Stimulated activated naive CD8-positive, alpha-beta T cell treated with anti-CD3 and anti-CD28 coated beads, Interleukin-15, Interleukin-2, amounts not matched to agents 100 U/mL and 50 U/mL, for 24 hours (primary cell): ENCODE data around the gene UBE2J2.

Experiments used
- ATAC-seq: fragments of 150-1000 bp; cut with Tn5 transposase; one replicate; pipeline ENCODE4 v1.10.0; 2021
- DNase-seq: peaks from one replicate; pipeline ENCODE4 v3.0.0; 2021

Gene UBE2J2

GRCh38 chr1:1239614-1240347 lies 33.9 kb downstream of the UBE2J2 start:
- no peak for ATAC-seq
- DNase-seq: no peak

DNA sequence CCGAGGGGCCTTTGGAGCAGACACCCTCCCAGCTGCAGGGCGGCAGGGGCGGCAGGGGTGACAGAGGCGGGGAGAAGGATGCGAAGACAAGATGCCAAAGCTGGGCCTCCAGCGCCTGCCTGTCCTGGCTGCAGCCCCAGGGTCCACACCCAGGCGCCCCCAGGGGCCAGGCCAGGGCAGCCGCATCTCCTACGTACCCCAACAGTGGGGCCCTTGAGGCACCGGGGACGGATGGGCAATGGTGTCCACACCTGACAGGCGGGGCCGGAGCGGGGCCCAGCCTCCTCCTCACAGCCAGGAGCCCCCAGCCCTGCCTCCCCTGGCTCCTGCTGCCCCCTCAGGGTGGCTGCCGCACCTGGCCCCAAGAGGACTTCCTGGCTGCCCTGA lies 34.4 kb downstream of the UBE2J2 start:
- ATAC-seq: no peak

GRCh38 chr1:1238702-1239178 lies 34.9 kb downstream of the UBE2J2 start:
- no peak for ATAC-seq

More for the DNA sequence above, 34.4 kb downstream of the UBE2J2 start:
- DNase-seq: no peak

DNA sequence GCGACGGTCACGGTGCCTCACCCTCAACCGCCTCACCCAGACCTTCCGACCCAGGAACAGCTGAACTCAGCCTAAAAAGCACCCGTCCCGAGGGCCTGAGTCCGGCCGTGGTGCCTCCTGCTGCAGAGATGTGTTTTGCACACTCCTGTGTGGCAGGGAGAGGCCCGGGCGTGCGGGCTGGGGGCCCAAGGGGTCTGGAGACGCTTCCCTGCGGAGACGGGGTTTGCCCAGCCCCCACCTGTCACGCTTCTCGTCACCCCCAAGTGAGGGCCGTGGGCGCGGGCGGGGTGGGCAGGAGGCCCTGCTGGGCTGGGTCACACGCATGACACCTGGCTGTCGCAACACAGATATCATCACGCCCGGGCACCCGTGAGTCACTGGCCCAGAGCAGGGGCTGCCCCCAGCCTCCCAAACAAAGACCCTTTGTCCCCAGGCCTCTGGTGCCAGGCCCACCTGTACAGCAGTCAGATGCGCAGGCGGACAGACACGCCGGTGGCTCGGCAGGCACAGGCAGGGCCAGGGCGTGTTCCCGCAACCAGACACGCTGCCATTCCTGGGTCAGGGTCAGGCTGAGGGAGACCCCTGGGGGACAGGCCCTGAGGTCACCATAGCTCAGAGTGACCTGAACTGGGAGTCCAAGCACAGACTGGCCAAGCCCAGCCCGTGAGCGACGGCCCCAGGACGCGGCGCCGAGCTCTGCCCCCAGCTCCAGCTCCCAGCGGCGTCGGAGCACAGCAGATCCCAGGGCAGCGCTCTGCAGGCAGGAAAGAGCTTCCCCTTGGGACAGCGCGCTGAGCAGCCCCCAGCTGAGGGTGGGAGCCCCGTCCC lies 35.6 kb downstream of the UBE2J2 start:
- ATAC-seq (peak; percentile 6), DNase-seq (no peak)

More at GRCh38 chr1:1238702-1239178, 34.9 kb downstream of the UBE2J2 start:
- no peak for DNase-seq

- no peak for ATAC-seq
Measured at GRCh38 chr1:1236945-1237873, 36.4 kb downstream of the UBE2J2 start.

GRCh38 chr1:1236176-1236763 lies 37.4 kb downstream of the UBE2J2 start:
- ATAC-seq (no peak), DNase-seq (no peak)

More at GRCh38 chr1:1236945-1237873, 36.4 kb downstream of the UBE2J2 start:
- no peak for DNase-seq

GRCh38 chr1:1235016-1235744 lies 38.5 kb downstream of the UBE2J2 start:
- ATAC-seq: no peak
- no peak for DNase-seq

- ATAC-seq: no peak
- no peak for DNase-seq
Measured at GRCh38 chr1:1234180-1234808, 39.4 kb downstream of the UBE2J2 start.

GRCh38 chr1:1233567-1233892 lies 40.1 kb downstream of the UBE2J2 start:
- no peak for DNase-seq
- no peak for ATAC-seq

DNA sequence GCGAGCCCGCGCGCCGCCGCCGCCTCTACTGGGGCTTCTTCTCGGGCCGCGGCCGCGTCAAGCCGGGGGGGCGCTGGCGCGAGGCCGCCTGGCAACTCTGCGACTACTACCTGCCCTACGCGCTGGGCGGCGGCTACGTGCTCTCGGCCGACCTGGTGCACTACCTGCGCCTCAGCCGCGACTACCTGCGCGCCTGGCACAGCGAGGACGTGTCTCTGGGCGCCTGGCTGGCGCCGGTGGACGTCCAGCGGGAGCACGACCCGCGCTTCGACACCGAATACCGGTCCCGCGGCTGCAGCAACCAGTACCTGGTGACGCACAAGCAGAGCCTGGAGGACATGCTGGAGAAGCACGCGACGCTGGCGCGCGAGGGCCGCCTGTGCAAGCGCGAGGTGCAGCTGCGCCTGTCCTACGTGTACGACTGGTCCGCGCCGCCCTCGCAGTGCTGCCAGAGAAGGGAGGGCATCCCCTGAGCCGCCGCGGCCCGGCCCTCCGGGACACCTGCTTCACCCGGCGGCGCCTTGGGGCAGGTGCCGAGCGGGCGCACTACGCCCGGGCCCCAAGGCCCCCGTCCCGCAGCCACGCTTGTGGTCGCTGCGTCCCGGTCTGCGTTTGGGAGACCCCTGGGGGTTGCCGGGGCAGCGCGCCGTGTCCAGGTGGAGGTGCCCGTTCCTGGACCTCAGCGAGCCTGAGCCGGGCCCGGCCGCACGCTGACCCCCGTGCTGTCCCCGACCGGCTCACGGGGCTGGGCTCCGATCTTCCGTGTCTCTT lies 40.7 kb downstream of the UBE2J2 start:
- ATAC-seq: no peak

GRCh38 chr1:1232208-1232795 lies 41.4 kb downstream of the UBE2J2 start, which contains the start of gene B3GALT6:
Gene B3GALT6 (plus strand): TSS chr1:1232237. CDS start chr1:1232279, 42 bp downstream.
- no peak for DNase-seq
- no peak for ATAC-seq

More for the DNA sequence above, 40.7 kb downstream of the UBE2J2 start:
- DNase-seq: no peak

DNA sequence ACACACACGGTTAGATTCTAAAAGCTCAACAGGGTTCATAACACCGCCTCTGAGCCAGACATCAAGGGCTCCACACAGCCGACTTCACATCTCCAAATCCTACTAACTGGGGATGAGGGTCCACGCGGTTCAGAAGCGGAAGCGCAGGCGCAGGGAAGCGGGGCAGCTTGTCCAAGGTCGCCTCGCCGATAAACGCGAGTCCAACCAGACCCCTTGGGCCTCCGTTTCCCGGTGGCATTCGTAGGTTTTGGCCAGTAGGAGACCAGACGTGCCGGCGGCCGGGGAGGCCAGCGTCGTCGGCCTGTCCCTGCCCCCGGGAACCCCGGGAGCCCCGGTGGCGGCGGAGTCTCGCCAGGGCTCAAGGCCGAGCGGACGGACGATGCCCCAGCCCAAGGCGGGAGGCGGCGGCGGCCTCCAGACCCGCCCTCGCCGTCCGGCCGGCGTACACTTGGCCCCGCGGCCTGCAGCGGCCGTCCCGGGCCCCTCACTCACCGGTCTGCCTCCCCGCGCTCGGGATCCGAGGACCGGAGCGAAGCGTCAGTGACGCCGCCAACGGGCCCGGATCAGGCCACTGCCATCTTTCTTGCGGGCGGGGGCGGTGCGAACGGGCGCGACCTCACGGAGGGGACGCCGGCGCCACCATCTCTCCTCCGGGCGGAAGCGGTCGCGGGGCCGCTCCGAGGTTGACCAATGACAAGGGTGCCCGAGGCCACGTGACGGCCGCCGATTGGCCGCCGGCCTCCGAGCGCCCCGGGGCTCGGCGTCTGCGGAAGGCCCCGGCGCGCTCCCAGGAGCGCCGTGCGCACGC lies 42.0 kb downstream of the UBE2J2 start, which contains the start of gene SDF4:
Gene SDF4, minus strand, starts transcription at position 602 of the 808 bp plus-strand sequence. CDS start 3,229 bp downstream, outside the sequence.
- ATAC-seq (peak; percentile 93), DNase-seq (peak; percentile 98)

GRCh38 chr1:1230656-1231399 lies 42.8 kb downstream of the UBE2J2 start:
- no peak for DNase-seq
- no peak for ATAC-seq

DNA sequence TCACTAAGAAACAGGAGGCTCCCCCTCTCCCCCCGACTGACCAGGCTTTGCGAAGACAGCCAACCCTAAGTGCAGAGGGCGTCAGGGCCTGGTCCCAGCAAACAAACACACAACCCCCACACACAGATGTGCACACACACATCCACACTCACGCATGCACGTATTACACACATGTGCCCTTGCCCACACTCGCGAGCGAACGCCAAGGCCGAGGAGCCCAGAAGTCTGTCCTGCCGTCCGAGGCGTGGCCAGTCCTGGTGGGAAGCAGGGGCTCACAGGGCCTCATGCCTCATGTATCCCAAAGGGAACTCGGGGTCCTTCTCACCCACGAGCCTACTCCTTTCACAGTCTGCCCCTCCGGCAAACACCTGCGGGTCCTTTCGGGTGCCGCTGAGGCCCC lies 43.9 kb downstream of the UBE2J2 start:
- DNase-seq (no peak), ATAC-seq (no peak)

DNA sequence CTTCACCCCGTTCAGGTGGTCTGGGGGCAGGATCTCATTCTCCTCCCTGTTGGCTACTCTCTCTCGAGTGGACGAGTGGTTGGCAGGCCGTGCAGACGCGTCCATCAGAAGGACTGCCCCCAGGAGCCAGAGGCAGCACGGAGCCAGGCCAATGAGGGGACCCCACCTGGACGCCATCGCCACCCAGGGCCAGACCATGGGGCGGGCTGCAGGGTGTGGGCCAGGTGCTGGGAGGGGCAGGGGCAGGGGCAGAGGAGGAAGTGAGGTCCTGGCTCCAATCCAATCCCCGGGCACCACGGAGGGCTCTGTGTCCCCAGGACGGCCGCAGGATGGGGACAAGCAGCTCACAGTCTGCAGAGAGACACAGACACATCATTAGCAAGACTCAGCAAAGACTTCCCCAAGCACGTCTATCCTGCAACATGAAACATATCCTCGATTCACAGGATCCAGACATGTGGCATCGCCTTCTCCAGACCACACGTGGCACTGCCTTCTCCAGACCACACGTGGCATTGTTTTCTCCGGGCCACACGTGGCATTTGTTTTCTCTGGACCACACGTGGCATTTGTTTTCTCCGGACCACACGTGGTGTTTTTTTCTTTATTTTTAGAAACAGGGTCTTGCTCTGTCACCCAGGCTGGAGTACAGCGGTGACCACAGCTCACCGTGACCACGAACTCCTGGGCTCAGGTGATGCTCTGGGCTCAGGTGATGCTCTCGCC lies 44.9 kb downstream of the UBE2J2 start:
- DNase-seq: no peak
- ATAC-seq: no peak

- no peak for DNase-seq
- no peak for ATAC-seq
Measured at GRCh38 chr1:1228187-1228586, 45.5 kb downstream of the UBE2J2 start.

- DNase-seq (no peak), ATAC-seq (no peak)
Measured at GRCh38 chr1:1227386-1227785, 46.3 kb downstream of the UBE2J2 start.
